Large intestine (tissue), 12 donors: ENCODE results near the gene PTPRK. TPM values are rescaled to one million over a fixed set of nuclear protein-coding genes. Genes with fewer than 3 reads are reported as not detected.

Experiments
- DNase-seq, 2 donors: peaks; one replicate each; pipeline versions ENCODE4 v3.0.0 to v3.0.0-alpha.2; 2013
- H3K27ac ChIP-seq: one replicate; pipeline ENCODE4 v1.5.1; 2013; ENCODE audit warnings: low read length
- H3K27me3 ChIP-seq: 2 replicates; pipeline ENCODE4 v1.6.1; 2013; ENCODE audit warnings: low read length; ENCODE audit not compliant: control insufficient read depth, insufficient read depth
- H3K36me3 ChIP-seq: 2 replicates; pipeline ENCODE4 v1.6.1; 2013; ENCODE audit warnings: low read length; ENCODE audit not compliant: control insufficient read depth, insufficient read depth
- H3K4me1 ChIP-seq: one replicate; pipeline ENCODE4 v1.6.1; 2013; ENCODE audit warnings: low read length; ENCODE audit not compliant: control insufficient read depth, insufficient read depth
- H3K4me3 ChIP-seq: one replicate; pipeline ENCODE4 v1.5.1; 2013; ENCODE audit warnings: low read length
- H3K9me3 ChIP-seq: one replicate; pipeline ENCODE4 v1.6.1; 2013; ENCODE audit warnings: mild to moderate bottlenecking, low read depth, low read length, moderate library complexity; ENCODE audit not compliant: control insufficient read depth
- WGBS: methylation state at CpG from one replicate; pipeline ENCODE4 v1.1.5; 2013; ENCODE audit warnings: low lambda C conversion rate; ENCODE audit not compliant: insufficient coverage; 5-methylcytosine and 5-hydroxymethylcytosine counted together
- long read RNA-seq, 11 donors: transcript quantifications; one replicate each; lab custom pipeline, GENCODE V29; 2026
- polyA plus RNA-seq: library from polyadenylated mRNA; unstranded; fragments of 120-200 nt; gene quantifications from one replicate; pipeline ENCODE4 v1.2.1, GENCODE V29; 2013

PTPRK gene
- polyA plus RNA-seq = 65.4 TPM
- long read RNA-seq, donor 1, partial matches to known transcripts = 5 of 6 reads
- long read RNA-seq, donor 1, other reads (novel, unspliced or antisense) = 0 of 6 reads
- long read RNA-seq, donor 2, full-length matches to known transcripts = 6 of 15 reads
- long read RNA-seq, donor 2, partial matches to known transcripts = 9 of 15 reads
- long read RNA-seq, donor 2, other reads (novel, unspliced or antisense) = 0 of 15 reads
- long read RNA-seq, donor 3, full-length matches to known transcripts = 7 of 14 reads
- long read RNA-seq, donor 3, partial matches to known transcripts = 7 of 14 reads
- long read RNA-seq, donor 3, other reads (novel, unspliced or antisense) = 0 of 14 reads
- long read RNA-seq, donor 4 = 0 reads
- long read RNA-seq, donor 5, full-length matches to known transcripts = 3 of 3 reads
- long read RNA-seq, donor 5, partial matches to known transcripts = 0 of 3 reads
- long read RNA-seq, donor 5, other reads (novel, unspliced or antisense) = 0 of 3 reads
- long read RNA-seq, donor 6, partial matches to known transcripts = 0 of 1 reads
- long read RNA-seq, donor 6, other reads (novel, unspliced or antisense) = 0 of 1 reads
- long read RNA-seq, donor 7, partial matches to known transcripts = 0 of 4 reads
- long read RNA-seq, donor 7, other reads (novel, unspliced or antisense) = 0 of 4 reads
- long read RNA-seq, donor 8, full-length matches to known transcripts = 7 of 27 reads
- long read RNA-seq, donor 8, partial matches to known transcripts = 20 of 27 reads
- long read RNA-seq, donor 8, other reads (novel, unspliced or antisense) = 0 of 27 reads
- long read RNA-seq, donor 9, full-length matches to known transcripts = 1 of 1 reads
- long read RNA-seq, donor 9, partial matches to known transcripts = 0 of 1 reads
- long read RNA-seq, donor 9, other reads (novel, unspliced or antisense) = 0 of 1 reads
- long read RNA-seq, donor 10, full-length matches to known transcripts = 6 of 6 reads
- long read RNA-seq, donor 10, partial matches to known transcripts = 0 of 6 reads
- long read RNA-seq, donor 10, other reads (novel, unspliced or antisense) = 0 of 6 reads
- long read RNA-seq, donor 11, partial matches to known transcripts = 0 of 3 reads
- long read RNA-seq, donor 11, other reads (novel, unspliced or antisense) = 0 of 3 reads

GRCh38 chr6:128520436-128521281 is at the start of gene PTPRK:
PTPRK (minus strand) TSS chr6:128520599; CDS start chr6:128520358, 241 bp downstream.
- Histone ChIP-seq H3K27me3 (no peaks in the 10 kb centered on the region), H3K27ac (peak within 1 kb of the TSS; percentile 97), H3K9me3 (no peaks in the 10 kb centered on the region), H3K4me1 (peaks cover 2% of the 10 kb centered on the region), H3K36me3 (no peaks in the 10 kb centered on the region), H3K4me3 (peak within 1 kb of the TSS; percentile 99)
- WGBS = no CpG with 5 or more reads among the region's 85 CpGs
- peak; percentile 94 to 97 for DNase-seq

- H3K4me3 ChIP-seq = no peak overlapping the region
- no peak for DNase-seq
- H3K36me3 ChIP-seq = no peaks in the 10 kb centered on the region
- no peaks in the 10 kb centered on the region for H3K4me1 ChIP-seq
- no peak overlapping the region for H3K27ac ChIP-seq
- H3K9me3 ChIP-seq = no peaks in the 10 kb centered on the region
- no peaks in the 10 kb centered on the region for H3K27me3 ChIP-seq
- WGBS = no CpG with 5 or more reads among the region's 1 CpG
Measured at GRCh38 chr6:128567029-128567428, 46.6 kb upstream of the PTPRK start.

GRCh38 chr6:128560966-128561365 is 40.6 kb upstream of the PTPRK start:
- no peaks in the 10 kb centered on the region for H3K9me3 ChIP-seq
- H3K36me3 ChIP-seq = no peaks in the 10 kb centered on the region
- no peaks in the 10 kb centered on the region for H3K4me1 ChIP-seq
- no peak overlapping the region for H3K27ac ChIP-seq
- H3K4me3 ChIP-seq = no peak overlapping the region
- H3K27me3 ChIP-seq = no peaks in the 10 kb centered on the region
- no peak for DNase-seq

- 93% methylated on average over 2 of the region's 2 CpGs for WGBS
- no peak for DNase-seq
- no peaks in the 10 kb centered on the region for H3K9me3 ChIP-seq
- H3K27me3 ChIP-seq = no peaks in the 10 kb centered on the region
- H3K36me3 ChIP-seq = no peaks in the 10 kb centered on the region
- H3K4me3 ChIP-seq = no peak overlapping the region
- H3K4me1 ChIP-seq = no peaks in the 10 kb centered on the region
- H3K27ac ChIP-seq = no peak overlapping the region
Measured at GRCh38 chr6:128558924-128559323, 38.5 kb upstream of the PTPRK start.

- no peaks in the 10 kb centered on the region for H3K4me1 ChIP-seq
- no CpG with 5 or more reads among the region's 2 CpGs for WGBS
- H3K9me3 ChIP-seq = no peaks in the 10 kb centered on the region
- no peak overlapping the region for H3K27ac ChIP-seq
- H3K4me3 ChIP-seq = no peak overlapping the region
- H3K36me3 ChIP-seq = no peaks in the 10 kb centered on the region
- no peak for DNase-seq
- no peaks in the 10 kb centered on the region for H3K27me3 ChIP-seq
Measured at GRCh38 chr6:128558021-128558420, 37.6 kb upstream of the PTPRK start.

GRCh38 chr6:128557081-128557480 is 36.7 kb upstream of the PTPRK start:
- WGBS = 24% methylated on average over 2 of the region's 3 CpGs
- H3K27ac ChIP-seq = no peak overlapping the region
- no peaks in the 10 kb centered on the region for H3K36me3 ChIP-seq
- no peaks in the 10 kb centered on the region for H3K4me1 ChIP-seq
- H3K4me3 ChIP-seq = no peak overlapping the region
- H3K27me3 ChIP-seq = no peaks in the 10 kb centered on the region
- no peak for DNase-seq
- no peaks in the 10 kb centered on the region for H3K9me3 ChIP-seq

- Histone ChIP-seq H3K27ac (no peak overlapping the region), H3K4me3 (no peak overlapping the region), H3K4me1 (no peaks in the 10 kb centered on the region), H3K9me3 (no peaks in the 10 kb centered on the region), H3K36me3 (no peaks in the 10 kb centered on the region), H3K27me3 (no peaks in the 10 kb centered on the region)
- peak in 1 of 2 donors; percentile 9 for DNase-seq
- WGBS = 33% methylated on average over 1 of the region's 2 CpGs
Measured at GRCh38 chr6:128554302-128554701, 33.9 kb upstream of the PTPRK start.

- Histone ChIP-seq H3K27ac (no peak overlapping the region), H3K9me3 (peaks cover 3% of the 10 kb centered on the region), H3K4me3 (no peak overlapping the region), H3K27me3 (no peaks in the 10 kb centered on the region), H3K4me1 (no peaks in the 10 kb centered on the region), H3K36me3 (no peaks in the 10 kb centered on the region)
- no peak for DNase-seq
- no CpG with 5 or more reads among the region's 1 CpG for WGBS
Measured at GRCh38 chr6:128541261-128541660, 20.9 kb upstream of the PTPRK start.

GRCh38 chr6:128538763-128539162 is 18.4 kb upstream of the PTPRK start:
- Histone ChIP-seq H3K9me3 (no peaks in the 10 kb centered on the region), H3K4me1 (no peaks in the 10 kb centered on the region), H3K27me3 (no peaks in the 10 kb centered on the region), H3K27ac (no peak overlapping the region), H3K4me3 (no peak overlapping the region), H3K36me3 (no peaks in the 10 kb centered on the region)
- WGBS = no CpG with 5 or more reads among the region's 4 CpGs
- DNase-seq = no peak
